Measurements from ENCODE around the gene TRIM33. TPM values are rescaled to one million over a fixed set of nuclear protein-coding genes. Genes with fewer than 3 reads are reported as not detected.

TRIM33 gene
- total RNA-seq, 1 experiment from 2014 or later: 38.7 TPM

- Histone ChIP-seq H3K79me2 (ENCODE audit: low read depth) (peaks cover 39% of the 10 kb centered on the region), H3F3A (ENCODE audit: insufficient read depth, low read depth) (peaks cover 29% of the 10 kb centered on the region), H3K27ac (no peak overlapping the region), H3K9me2 (ENCODE audit: insufficient read depth) (no peaks in the 10 kb centered on the region), H3K4me2 (no peak overlapping the region), H3K4me1 (replicated peaks; ENCODE audit: insufficient read depth) (no peaks in the 10 kb centered on the region), H3K27me3 (ENCODE audit: insufficient read depth, low read depth) (no peaks in the 10 kb centered on the region), H3K9me3 (ENCODE audit: insufficient read depth, low read depth) (no peaks in the 10 kb centered on the region), H3K36me3 (ENCODE audit: low read depth) (peaks cover 36% of the 10 kb centered on the region), H2AFZ (no peak overlapping the region), H3K4me3 (no peak overlapping the region), H4K20me1 (ENCODE audit: insufficient read depth) (peaks cover 21% of the 10 kb centered on the region)
- POLR2A ChIA-PET (ENCODE audit: unreplicated experiment): interaction anchor here (0.6 kb wide), 1 partner anchor 252 kb away, joined by 3 read pairs; no protein-coding TSS in a partner anchor
- CTCF ChIA-PET: no interaction called here
- no peak for TF ChIP-seq CTCF (conservative IDR thresholded peaks at IDR 0.05)
- no peak for TF ChIP-seq EZH2 (IDR thresholded peaks at IDR 0.05; ENCODE audit: low read depth)
- no TSS peak for BruUV-seq (replicated peaks)
- no peak for DNase-seq
- intact Hi-C loops (cut with micrococcal nuclease; ENCODE audit: unreplicated experiment): loop anchor here (10.0 kb wide), 1 partner anchor 113 kb away; no protein-coding TSS in a partner anchor
Measured at GRCh38 chr1:114441332-114441731, 69.7 kb downstream of the TRIM33 start.

- ChIA-PET CTCF (no interaction called here), POLR2A (ENCODE audit: unreplicated experiment) (no interaction called here)
- no peak overlapping the region for H2AFZ ChIP-seq
- no peaks in the 10 kb centered on the region for H3K27me3 ChIP-seq (ENCODE audit: insufficient read depth, low read depth)
- no TSS peak for BruUV-seq (replicated peaks)
- no peak for TF ChIP-seq CTCF (conservative IDR thresholded peaks at IDR 0.05)
- no peak for TF ChIP-seq EZH2 (IDR thresholded peaks at IDR 0.05; ENCODE audit: low read depth)
- H3K4me2 ChIP-seq: no peak overlapping the region
- peaks cover 21% of the 10 kb centered on the region for H4K20me1 ChIP-seq (ENCODE audit: insufficient read depth)
- no peaks in the 10 kb centered on the region for H3K4me1 ChIP-seq (replicated peaks; ENCODE audit: insufficient read depth)
- H3F3A ChIP-seq (ENCODE audit: insufficient read depth, low read depth): peaks cover 29% of the 10 kb centered on the region
- intact Hi-C loops (cut with micrococcal nuclease; ENCODE audit: unreplicated experiment): no loop called here
- no peaks in the 10 kb centered on the region for H3K9me3 ChIP-seq (ENCODE audit: insufficient read depth, low read depth)
- peaks cover 47% of the 10 kb centered on the region for H3K79me2 ChIP-seq (ENCODE audit: low read depth)
- no peak for DNase-seq
- no peaks in the 10 kb centered on the region for H3K9me2 ChIP-seq (ENCODE audit: insufficient read depth)
- H3K27ac ChIP-seq: no peak overlapping the region
- H3K36me3 ChIP-seq (ENCODE audit: low read depth): peaks cover 17% of the 10 kb centered on the region
- no peak overlapping the region for H3K4me3 ChIP-seq
Measured at GRCh38 chr1:114439369-114439768, 71.6 kb downstream of the TRIM33 start.

- Histone ChIP-seq H3K9me3 (ENCODE audit: insufficient read depth, low read depth) (no peaks in the 10 kb centered on the region), H3K79me2 (ENCODE audit: low read depth) (peaks cover 47% of the 10 kb centered on the region), H3K4me3 (no peak overlapping the region), H3K27me3 (ENCODE audit: insufficient read depth, low read depth) (no peaks in the 10 kb centered on the region), H3K4me1 (replicated peaks; ENCODE audit: insufficient read depth) (no peaks in the 10 kb centered on the region), H3K9me2 (ENCODE audit: insufficient read depth) (no peaks in the 10 kb centered on the region), H4K20me1 (ENCODE audit: insufficient read depth) (peaks cover 21% of the 10 kb centered on the region), H3K36me3 (ENCODE audit: low read depth) (peaks cover 27% of the 10 kb centered on the region), H3K4me2 (no peak overlapping the region), H3K27ac (no peak overlapping the region), H2AFZ (no peak overlapping the region), H3F3A (ENCODE audit: insufficient read depth, low read depth) (peaks cover 27% of the 10 kb centered on the region)
- no peak for DNase-seq
- CTCF ChIA-PET: no interaction called here
- no TSS peak for BruUV-seq (replicated peaks)
- POLR2A ChIA-PET (ENCODE audit: unreplicated experiment): no interaction called here
- TF ChIP-seq EZH2 (IDR thresholded peaks at IDR 0.05; ENCODE audit: low read depth) (no peak), CTCF (conservative IDR thresholded peaks at IDR 0.05) (no peak)
- intact Hi-C loops (cut with micrococcal nuclease; ENCODE audit: unreplicated experiment): no loop called here
Measured at GRCh38 chr1:114437812-114438211, 73.2 kb downstream of the TRIM33 start.

Measured in PC-9 (cell line).